Right lobe of liver (tissue), 6 donors: ENCODE results near the gene PXT1. TPM values are rescaled to one million over a fixed set of nuclear protein-coding genes. Genes with fewer than 3 reads are reported as not detected.

ENCODE experiments used
- ATAC-seq, 4 donors: fragments of 200-7000 bp; cut with Tn5 transposase; one replicate each; pipeline ENCODE4 v1.9.1; 2020; ENCODE audit warnings: mild to moderate bottlenecking in 4 of 4, moderate library complexity in 4 of 4
- DNase-seq, 3 donors: peaks; one replicate each; pipeline ENCODE4 v3.0.0-alpha.2; 2020
- H3K27ac ChIP-seq, 3 donors: fragments of 200-600 bp; one replicate each; pipeline ENCODE4 v1.8.0; 2022
- H3K27me3 ChIP-seq, 2 donors: fragments of 200-600 bp; one replicate each; pipeline ENCODE4 v1.8.0; 2022
- H3K36me3 ChIP-seq, 4 donors: fragments of 200-600 bp; sonication (generic) in 1 of 4; one replicate each; pipeline versions ENCODE4 v1.5.1 to v1.8.0; 2017 to 2022; ENCODE audit warnings: control low read depth in 1 of 4
- H3K4me1 ChIP-seq, 4 donors: fragments of 200-600 bp; sonication (generic) in 1 of 4; one replicate each; pipeline versions ENCODE4 v1.5.1 to v1.8.0; 2017 to 2022; ENCODE audit warnings: control low read depth in 1 of 4
- H3K4me3 ChIP-seq, 3 donors: fragments of 200-600 bp; one replicate each; pipeline ENCODE4 v1.8.0; 2022
- H3K9me3 ChIP-seq, 4 donors: fragments of 200-600 bp; sonication (generic) in 1 of 4; one replicate each; pipeline versions ENCODE4 v1.5.1 to v1.8.0; 2017 to 2022; ENCODE audit warnings: control low read depth in 1 of 4
- CTCF ChIP-seq, 4 donors: fragments of 200-600 bp in 3 of 4; fragments of 450-650 bp in 1 of 4; IDR thresholded peaks; one replicate each; pipeline versions ENCODE4 v1.5.1 to v1.8.0; 2016 to 2022; ENCODE audit warnings: antibody characterized with exemption in 4 of 4, mild to moderate bottlenecking in 2 of 4
- POLR2A ChIP-seq: fragments of 450-650 bp; IDR thresholded peaks from one replicate; pipeline ENCODE4 v1.6.1; 2017; ENCODE audit warnings: antibody characterized with exemption, mild to moderate bottlenecking
- WGBS: methylation state at CpG from one replicate; pipeline ENCODE4 v1.1.6; 2018; ENCODE audit warnings: low coverage, low lambda C conversion rate; ENCODE audit not compliant: insufficient coverage; ENCODE audit errors: missing lambda C conversion rate; 5-methylcytosine and 5-hydroxymethylcytosine counted together
- intact Hi-C, 2 donors: fragments of 100-400 bp; cut with DNase I; formaldehyde crosslinking; loops; one replicate each; pipeline versions ENCODE4 v1.11.2 to v1.14.1; 2022
- total RNA-seq, 6 experiments: library from RNA; depleted of rRNA in 2 of 6; stranded (reverse); fragments of >200 nt in 2 of 6; fragmentation: NEBNext Ultra II Directional in 3 of 6; extraction: Animal tissue kit (Norgen Biotek cat#: 25700) in 3 of 6; gene quantifications; one replicate each; pipeline versions ENCODE4 v1.1.0 to v1.2.4, GENCODE V29; 2016 to 2023
- donor health status: DM: no; HTN: yes; CAD: no.
- donor health status: DM: no; HTN: no; CAD: no.
- donor health status: DM: no; HTN: no; CAD: no.
- donor health status: DM: no; HTN: yes; CAD: no.
- donor health status: DM: no; HTN: yes; CAD: no.

Gene PXT1
- total RNA-seq, 6 experiments from 2014 or later: 0.11 TPM; not detected in 5

GRCh38 chr6:36423101-36423824, 19.4 kb downstream of the PXT1 start:
- TF ChIP-seq CTCF (IDR thresholded peaks at IDR 0.05): peak; percentile 63 to 74 (median 69)
- peak; percentile 57 for TF ChIP-seq POLR2A
- peak; percentile 99 for DNase-seq
- Histone ChIP-seq H3K4me1 (peaks cover 0 to 6% (median 3%) of the 10 kb centered on the region in 4 donors), H3K27me3 (no peaks in the 10 kb centered on the region), H3K36me3 (no peaks in the 10 kb centered on the region), H3K4me3 (peak overlapping the region; percentile 42 to 62 (median 57)), H3K9me3 (no peaks in the 10 kb centered on the region), H3K27ac (peak overlapping the region; percentile 46 to 59 (median 58))
- intact Hi-C loops: no loop called here
- under 1% methylated on average over 29 of the region's 51 CpGs for WGBS
- ATAC-seq: peak; percentile 98 to 100 (median 100)

GRCh38 chr6:36422714-36423100, 19.9 kb downstream of the PXT1 start:
- H3K4me1 ChIP-seq: peaks cover 0 to 6% (median 3%) of the 10 kb centered on the region in 4 donors
- H3K9me3 ChIP-seq: no peaks in the 10 kb centered on the region
- WGBS: 7% methylated on average over 4 of the region's 4 CpGs
- intact Hi-C loops: no loop called here
- H3K4me3 ChIP-seq: peak overlapping the region; percentile 42 to 62 (median 57)
- no peak for ATAC-seq
- no peak for TF ChIP-seq POLR2A
- no peak for TF ChIP-seq CTCF (IDR thresholded peaks at IDR 0.05)
- H3K36me3 ChIP-seq: no peaks in the 10 kb centered on the region
- H3K27ac ChIP-seq: peak overlapping the region in 2 of 3 donors; percentile 46 to 59
- H3K27me3 ChIP-seq: no peaks in the 10 kb centered on the region
- no peak for DNase-seq

- no peak for DNase-seq
- 30% methylated on average over 1 of the region's 1 CpG for WGBS
- no peak overlapping the region for H3K27ac ChIP-seq
- TF ChIP-seq CTCF (IDR thresholded peaks at IDR 0.05) (no peak), POLR2A (no peak)
- H3K27me3 ChIP-seq: no peaks in the 10 kb centered on the region
- intact Hi-C loops: no loop called here
- H3K4me3 ChIP-seq: no peak overlapping the region
- no peaks in the 10 kb centered on the region for H3K9me3 ChIP-seq
- H3K36me3 ChIP-seq: no peaks in the 10 kb centered on the region
- H3K4me1 ChIP-seq: peaks cover 0 to 16% (median 3%) of the 10 kb centered on the region in 4 donors
- ATAC-seq: no peak
These were observed 23.3 kb downstream of the PXT1 start for GRCh38 chr6:36419310-36419709.

GRCh38 chr6:36418558-36418957, 24.1 kb downstream of the PXT1 start:
- Histone ChIP-seq H3K27me3 (no peaks in the 10 kb centered on the region), H3K27ac (no peak overlapping the region), H3K4me3 (no peak overlapping the region), H3K9me3 (no peaks in the 10 kb centered on the region), H3K4me1 (peaks cover 0 to 19% (median 3%) of the 10 kb centered on the region in 4 donors), H3K36me3 (no peaks in the 10 kb centered on the region)
- DNase-seq (no peak), ATAC-seq (no peak)
- intact Hi-C loops: no loop called here
- WGBS: 100% methylated on average over 1 of the region's 3 CpGs
- no peak for TF ChIP-seq POLR2A
- no peak for TF ChIP-seq CTCF (IDR thresholded peaks at IDR 0.05)
